G401 (cell line): ENCODE results near the gene CREB3L4. TPM values are rescaled to one million over a fixed set of nuclear protein-coding genes. Genes with fewer than 3 reads are reported as not detected.

Experiments used
- DNase-seq: peaks from one replicate; pipeline ENCODE4 v3.0.0-alpha.2; 2015; ENCODE audit warnings: low spot score
- in situ Hi-C: cut with HindIII; loops from 2 replicates; pipeline ENCODE4 v1.10.0; 2016; ENCODE audit warnings: low sequenced_read_pairs, mixed read lengths
- total RNA-seq: library from RNA; depleted of rRNA; stranded (reverse); fragments of >200 nt; shearing (Covaris generic); gene quantifications from 2 replicates; pipeline ENCODE4 v1.2.3, GENCODE V29; 2014; rRNA removed

The CREB3L4 gene, protein sequence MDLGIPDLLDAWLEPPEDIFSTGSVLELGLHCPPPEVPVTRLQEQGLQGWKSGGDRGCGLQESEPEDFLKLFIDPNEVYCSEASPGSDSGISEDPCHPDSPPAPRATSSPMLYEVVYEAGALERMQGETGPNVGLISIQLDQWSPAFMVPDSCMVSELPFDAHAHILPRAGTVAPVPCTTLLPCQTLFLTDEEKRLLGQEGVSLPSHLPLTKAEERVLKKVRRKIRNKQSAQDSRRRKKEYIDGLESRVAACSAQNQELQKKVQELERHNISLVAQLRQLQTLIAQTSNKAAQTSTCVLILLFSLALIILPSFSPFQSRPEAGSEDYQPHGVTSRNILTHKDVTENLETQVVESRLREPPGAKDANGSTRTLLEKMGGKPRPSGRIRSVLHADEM
- total RNA-seq: 12.0 and 13.4 TPM in 2 replicates

DNA sequence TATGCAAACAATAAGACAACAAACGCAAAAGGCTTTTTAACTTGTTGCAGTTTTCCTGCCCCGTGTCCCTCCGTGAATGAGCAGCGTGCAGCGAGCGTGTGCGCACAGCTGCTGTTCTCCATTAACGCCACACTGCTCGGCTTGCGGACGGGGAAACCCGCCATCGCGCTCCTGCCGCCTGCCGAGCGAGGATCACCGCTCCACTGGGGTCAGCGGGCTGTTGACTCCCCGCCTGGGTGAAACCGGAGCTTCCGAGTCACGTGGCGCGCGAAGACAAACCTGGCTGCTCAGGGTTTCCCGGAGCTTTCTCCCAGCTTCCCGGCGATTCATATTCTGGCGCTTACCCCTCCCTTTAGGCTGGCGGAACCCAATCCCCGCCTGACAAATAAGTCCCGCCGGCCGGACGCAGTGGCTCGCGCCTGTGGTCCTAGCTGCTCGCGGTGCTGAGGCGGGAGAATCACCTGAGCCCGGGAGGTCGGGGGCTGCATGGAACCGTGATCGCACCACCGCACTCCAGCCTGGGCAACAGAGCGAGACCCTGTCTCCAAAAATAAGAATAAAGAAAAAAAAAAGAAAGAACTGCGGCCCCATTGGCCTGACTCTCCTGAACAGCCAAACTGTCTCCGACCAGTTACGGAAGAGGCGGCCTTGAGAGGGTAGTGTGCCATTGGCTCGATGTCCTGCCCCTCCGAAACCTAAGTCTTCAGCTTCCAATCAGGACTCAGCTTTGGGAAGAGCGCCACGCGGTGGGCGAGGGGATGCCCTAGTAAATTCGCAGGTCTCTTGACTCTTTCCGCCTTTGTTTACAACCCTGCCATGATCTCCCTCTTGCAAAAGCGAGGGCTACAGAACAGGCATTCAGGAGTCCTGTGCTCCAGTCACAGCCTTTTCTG, at the start of gene CREB3L4:
TSS of gene CREB3L4 (plus strand) at position 796 of the 893 bp plus-strand sequence. CDS start 624 bp downstream, outside the sequence.
- in situ Hi-C loops: no loop called here
- DNase-seq: peak; percentile 99

DNA sequence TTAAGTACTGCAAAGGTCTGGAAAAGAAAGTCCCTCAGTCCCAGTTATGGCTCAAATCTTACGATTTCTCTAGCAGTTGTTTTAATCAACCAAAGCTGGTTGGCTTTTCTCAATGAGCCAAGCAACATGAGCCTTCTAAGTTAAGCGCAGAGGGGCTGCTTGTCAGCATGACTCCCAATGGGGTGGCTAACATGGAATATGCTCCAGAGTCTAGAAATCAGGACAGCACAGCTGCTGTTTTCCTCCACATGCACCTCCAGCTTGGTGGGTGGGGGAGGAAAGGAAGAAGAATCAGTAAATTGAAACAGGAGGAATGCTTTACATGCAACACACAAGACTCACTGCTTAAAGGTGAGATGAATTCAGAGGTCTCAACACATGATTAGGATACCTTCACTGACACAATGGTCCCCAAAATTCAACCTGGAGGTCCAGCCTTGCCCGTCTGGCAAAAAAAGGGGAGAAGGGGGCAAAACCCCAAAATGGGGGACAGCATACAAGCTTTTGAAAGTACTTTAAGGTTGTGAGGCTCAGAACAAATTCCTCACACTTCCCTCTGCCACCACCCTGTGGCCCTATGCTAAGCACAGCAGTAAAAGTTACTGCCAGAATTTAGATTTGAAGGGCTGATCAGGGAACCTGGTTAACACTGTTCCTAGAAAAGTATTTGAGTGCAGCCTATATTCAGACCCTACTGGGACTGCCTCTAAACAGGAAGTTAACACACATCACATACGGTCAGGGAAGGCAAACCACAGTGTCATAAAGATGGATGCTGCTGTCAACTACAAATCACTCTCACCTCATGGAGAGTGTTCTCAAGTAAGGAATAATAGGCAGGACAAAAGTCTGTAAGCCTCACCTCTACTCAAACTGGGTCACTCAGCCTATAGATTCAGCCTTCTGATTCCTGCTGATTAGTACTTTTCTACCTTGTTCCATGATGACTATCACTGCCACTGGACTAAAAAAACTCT, 47.5 kb upstream of the CREB3L4 start:
- in situ Hi-C loops: no loop called here
- no peak for DNase-seq

DNA sequence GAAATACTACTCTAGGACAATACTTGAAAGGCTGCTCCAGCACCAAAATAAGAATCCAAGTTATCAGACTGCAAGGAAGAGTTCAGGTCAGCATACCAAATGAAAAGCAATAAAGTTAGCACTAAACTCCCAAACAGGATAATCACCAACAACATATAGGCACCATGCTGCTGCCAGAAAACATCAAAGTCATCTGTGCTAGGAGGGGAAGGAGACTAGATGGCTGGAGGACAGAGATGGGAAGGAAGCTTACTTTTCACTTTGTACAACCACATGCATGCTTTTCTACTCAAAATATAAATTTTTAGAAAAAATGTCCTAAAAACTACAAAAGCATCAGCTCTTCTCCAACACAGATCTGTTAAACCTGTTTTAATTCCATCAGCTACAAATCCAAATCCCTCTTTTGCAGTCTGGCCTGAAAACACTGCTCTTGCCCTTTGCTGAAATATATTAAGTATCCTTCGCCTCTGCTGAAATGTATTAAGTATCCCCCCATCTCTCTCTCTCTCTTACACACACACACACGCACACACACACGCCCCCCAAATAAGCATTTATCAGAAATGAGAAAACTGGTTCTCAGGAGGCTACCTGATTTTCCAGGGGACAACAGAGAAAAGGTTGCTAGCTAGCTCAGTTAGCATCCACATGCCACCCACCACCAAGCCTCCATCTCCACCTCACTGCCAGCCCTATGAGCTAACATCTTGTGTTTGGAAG, 46.5 kb upstream of the CREB3L4 start:
- no peak for DNase-seq
- in situ Hi-C loops: no loop called here

DNA sequence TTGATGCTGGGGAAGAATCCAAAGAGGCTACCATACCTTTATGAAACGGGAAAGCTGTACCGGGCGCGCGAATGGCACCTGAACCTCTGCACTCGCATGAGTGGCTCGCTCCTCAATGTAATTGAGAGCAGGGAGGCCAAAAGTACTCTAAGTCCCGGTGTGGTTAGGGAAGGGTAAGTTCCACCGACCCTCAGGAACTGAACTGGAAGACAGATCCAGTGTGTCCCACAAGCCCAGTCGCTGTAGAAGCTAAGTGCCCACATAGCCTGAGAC, 46.0 kb upstream of the CREB3L4 start:
- peak; percentile 29 for DNase-seq
- in situ Hi-C loops: no loop called here

DNA sequence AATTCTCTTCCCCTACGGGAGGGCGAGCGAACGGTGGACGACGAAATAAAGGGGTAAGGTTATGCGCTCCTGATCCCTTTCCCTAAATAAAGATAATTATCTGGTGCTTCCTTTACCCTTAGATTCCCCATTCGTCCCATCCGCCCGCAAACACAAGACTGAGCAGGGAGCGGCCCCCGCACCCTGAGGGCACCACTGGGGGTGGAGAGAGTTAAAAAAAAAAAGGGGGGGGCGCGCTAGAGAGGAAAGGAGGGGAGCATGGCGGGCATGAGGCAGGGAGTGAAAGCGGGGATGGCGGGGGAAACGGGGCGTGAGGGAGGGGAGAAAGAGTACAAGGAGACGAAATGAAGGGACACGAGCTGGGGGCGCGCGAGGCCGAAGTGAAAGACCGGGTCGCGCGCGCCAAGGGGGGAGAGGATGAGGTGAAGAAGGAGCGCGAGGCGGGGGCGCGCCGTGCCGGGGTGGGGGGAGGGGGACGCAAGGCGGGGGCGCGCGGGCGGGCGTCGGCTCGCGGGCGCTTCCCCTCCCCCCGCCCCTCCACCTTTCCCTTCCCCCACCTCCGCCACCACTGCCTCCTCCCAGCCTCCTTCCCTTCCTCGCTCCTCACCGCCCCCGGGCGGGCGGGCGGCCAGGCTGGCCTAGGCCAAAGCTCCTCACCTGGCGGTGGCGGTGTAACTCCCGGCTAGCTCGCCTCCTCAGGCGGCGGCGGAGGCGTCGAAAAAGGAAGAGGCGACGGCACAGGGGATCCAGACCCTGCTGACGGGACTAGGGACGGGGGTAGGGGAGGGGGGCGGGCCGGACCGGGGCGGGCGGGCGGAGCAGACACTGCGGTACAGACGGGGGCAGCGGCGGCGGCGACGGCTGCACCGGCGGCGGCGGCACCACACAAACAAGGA, 45.4 kb upstream of the CREB3L4 start:
- in situ Hi-C loops: no loop called here
- peak; percentile 27 for DNase-seq

DNA sequence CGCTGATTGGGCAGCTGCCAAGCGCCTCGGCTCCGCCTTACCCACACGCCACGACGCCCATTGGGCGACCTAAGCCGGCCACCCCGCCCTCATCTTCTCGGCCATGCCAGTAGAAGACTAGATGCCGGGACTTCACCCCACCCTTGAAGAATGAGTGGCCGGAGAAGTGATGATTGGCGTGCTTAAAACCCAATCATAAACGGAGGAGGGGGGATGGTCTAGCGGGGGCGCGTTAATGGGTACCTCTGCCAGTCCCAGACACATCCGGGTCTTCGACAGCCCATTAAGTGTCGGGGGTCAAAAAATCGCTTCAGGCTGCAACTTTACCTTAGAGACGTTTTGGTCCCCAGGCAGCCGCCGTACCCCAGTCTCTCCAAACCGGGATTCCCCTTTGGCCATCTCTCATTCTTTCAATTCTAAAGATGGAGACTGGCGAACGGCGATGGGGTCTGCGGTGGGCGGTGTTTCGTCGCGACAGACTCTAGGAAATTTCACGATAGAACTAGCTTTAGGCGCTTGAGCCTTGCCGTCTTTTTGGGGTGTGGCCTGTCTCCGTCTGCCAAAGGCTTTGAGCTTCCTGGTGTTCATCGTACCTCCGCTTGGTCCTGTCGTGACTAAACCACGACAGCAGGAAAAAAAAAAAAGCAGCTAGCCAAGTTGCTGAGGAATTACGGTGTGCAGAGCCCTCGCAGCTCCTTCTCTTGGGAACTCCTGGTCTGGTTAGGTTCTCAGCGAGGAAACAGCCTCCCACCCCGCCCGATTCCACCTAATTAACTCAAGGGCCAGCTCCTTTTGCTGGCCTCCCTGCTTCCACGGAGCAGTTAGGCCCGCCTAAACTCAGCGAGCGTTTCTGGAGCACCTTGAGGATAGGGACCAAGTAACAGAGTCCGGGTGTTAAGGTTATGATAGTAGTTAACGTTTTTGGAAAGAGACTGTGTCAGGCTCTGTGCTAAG, 44.5 kb upstream of the CREB3L4 start, which contains the start of gene GATAD2B:
TSS of gene GATAD2B (minus strand) at position 1 of the 954 bp plus-strand sequence. CDS start 94,625 bp downstream, outside the sequence.
- in situ Hi-C loops: no loop called here
- peak; percentile 100 for DNase-seq

DNA sequence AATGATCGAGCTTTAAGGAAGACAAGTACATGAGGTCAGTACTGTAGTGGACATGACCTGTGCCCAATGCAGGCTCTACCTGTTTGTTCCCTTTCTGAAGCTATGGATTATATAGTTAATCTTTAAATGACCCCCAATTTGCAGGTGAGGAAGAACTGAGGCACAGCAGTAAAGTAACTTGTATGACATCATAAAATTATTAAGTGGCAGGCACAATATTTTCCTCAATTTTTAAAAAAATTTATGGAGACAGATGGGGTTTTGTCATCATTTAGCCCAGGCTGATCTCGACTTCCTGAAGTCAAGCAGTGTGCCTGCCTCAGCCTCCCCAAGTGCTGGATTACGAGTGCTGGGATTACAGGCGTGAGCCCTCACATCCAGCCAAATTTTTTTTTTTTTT, 41.3 kb upstream of the CREB3L4 start:
- in situ Hi-C loops: loop anchor here (25.0 kb wide), 1 partner anchor 114 kb away; no protein-coding TSS in a partner anchor
- DNase-seq: no peak

DNA sequence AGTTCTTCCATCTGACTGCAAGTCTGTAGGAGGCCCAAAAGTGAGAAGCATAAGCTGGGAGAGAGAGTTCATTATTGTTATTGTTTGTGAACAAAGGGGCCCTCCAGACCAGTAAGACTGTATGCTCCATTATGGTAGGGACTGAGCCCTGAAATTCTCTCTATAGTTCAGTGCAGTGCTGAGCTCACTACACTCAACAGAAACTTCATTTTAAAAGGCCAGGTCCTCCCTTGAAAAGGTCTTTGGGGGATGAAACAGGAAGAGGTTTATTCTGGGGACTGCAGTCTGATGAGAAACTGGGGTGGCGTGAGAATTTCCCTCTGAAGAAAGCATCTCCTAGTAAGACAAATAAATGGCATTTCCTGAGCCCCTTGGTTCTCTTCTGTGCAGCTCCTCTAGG, 39.5 kb upstream of the CREB3L4 start:
- in situ Hi-C loops: loop anchor here (25.0 kb wide), 1 partner anchor 116 kb away; no protein-coding TSS in a partner anchor
- no peak for DNase-seq

DNA sequence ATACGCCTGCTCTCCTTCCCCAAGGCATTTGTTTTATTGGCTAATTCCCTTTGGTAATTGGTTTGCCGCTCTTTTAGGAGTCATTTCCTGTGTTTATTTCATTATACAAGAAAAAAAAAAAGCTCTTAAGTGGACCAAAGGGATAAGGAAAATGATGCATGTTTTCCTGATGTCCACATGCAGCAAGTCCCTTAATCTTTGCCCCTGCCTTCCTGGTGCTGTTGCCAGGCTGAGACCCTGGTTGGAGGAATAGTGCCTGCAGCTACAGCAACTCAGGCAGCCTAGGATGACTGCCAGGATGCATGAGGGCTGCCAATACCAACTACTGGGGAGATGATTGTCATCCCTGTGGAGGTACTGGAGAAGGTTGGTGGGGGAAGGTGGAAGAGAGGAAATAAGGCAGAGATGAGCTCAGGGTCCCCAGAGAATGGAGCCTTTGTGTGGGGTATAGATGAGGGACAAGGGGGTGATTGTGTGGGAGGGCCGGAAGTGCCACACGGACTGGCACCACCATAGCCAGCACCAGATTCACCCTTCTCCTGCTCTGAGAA, 38.8 kb upstream of the CREB3L4 start:
- no peak for DNase-seq
- in situ Hi-C loops: loop anchor here (25.0 kb wide), 1 partner anchor 117 kb away; no protein-coding TSS in a partner anchor

DNA sequence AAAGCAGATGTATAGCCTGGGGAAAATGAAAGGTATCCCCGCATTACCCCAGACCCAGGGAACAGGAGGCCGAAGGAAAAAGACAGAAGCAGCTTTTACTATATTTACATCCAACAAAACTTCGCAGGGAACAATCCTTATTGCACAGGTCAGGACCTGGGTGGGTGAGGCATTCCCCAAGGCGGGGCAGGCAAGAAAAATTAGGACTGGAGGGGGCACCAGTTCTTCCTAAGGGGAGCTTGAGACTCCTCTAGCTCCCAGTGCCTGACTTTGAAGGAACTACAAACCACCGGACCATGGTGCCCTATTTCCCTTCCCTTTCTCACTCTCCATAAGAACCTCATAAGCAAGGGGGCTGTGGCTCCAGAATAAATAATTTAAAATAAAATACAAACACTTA, 38.3 kb upstream of the CREB3L4 start:
- in situ Hi-C loops: loop anchor here (25.0 kb wide), 1 partner anchor 117 kb away; no protein-coding TSS in a partner anchor

DNA sequence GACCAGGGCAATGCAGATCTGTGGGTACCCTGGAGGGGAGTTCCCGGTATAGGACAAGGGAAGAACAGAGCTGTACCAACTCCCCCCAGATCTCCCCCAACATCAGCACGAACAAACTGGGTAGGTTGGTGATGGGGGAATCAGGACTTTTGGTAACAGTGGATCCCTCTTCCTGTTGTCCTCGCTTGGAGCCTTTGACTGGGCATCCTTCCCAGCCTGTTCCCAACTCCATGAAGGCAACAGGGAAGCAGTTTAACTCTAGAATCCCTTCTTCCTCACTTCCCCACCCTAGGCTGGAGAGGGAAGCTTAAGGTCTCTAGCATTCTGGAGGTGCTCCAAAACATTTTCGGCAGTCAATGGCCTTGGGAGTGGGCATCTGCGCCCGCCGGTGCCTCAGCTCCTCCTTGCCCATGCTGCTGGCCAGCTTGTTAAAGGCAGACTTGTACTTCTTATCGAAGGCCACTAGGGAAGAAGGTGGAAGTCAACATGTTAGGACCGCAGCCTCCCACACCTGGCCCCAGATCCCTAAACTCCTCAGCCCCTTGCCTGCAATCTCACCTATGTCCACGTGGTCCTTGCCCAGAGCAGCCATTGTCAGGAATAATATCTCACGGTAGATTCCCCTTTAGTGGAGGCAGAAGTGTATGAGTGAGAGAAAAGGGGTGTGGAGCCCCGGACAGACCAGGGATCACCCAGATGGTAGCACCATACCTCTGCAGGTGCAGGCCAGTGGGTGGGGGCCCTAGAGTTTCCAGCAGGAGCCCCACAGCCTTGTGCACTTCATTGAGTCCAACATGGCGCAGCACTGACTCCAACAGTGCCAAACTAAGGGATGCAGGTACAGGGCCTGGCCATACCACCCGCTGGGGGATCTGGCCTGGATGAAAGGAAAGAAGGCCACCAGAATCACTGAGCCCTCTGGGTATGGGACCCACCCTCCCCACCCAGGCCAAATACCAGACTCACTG, 37.4 kb upstream of the CREB3L4 start:
- in situ Hi-C loops: loop anchor here (25.0 kb wide), 1 partner anchor 118 kb away; no protein-coding TSS in a partner anchor
- no peak for DNase-seq

More for the DNA sequence above, 38.3 kb upstream of the CREB3L4 start:
- DNase-seq: no peak

DNA sequence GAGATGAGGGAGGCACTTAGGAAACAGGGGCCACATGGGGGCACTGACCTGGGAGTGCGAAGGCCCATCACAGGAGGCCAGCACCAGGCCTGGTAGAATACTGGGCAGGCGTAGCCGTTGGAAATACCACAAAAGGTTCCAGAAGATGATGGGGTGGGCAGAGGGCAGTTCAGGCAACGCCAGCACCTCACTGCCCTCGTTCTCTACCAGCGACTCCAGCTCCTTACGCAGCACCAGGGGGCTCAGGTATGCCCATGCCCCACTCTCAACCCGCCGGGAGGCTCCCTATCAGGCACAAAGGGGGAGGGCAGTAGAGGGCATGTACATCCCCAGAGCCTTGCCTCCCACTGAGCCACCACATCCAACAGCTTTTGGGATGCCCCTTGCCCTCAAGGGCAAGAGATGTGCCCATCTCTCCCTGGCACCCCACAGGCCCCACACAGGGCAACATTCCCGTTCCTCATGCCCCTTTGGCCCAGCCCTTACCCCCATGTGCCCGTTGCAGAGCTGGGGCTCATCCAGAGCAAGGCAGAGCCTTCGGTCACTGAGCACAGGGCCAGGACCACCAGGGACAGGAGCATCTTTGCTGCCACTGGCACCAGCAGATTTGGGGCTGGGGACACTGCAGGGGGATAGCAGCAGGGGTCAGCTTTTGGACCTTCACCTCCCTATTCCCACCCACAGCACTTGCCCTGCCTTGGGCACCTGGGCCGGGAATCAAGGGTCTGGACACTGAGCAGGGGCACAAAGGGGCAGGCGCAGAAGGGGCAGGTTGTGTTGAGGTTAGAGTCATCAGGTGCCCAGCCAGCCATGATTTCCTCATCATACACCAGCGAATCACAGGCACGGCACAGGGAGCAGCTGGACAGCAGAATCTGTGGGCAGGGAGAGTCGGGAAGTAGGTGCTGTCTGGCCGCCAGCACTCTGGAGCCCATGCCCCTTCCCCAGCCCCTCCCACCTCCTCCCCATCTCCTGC, 35.3 kb upstream of the CREB3L4 start:
- no peak for DNase-seq

DNA sequence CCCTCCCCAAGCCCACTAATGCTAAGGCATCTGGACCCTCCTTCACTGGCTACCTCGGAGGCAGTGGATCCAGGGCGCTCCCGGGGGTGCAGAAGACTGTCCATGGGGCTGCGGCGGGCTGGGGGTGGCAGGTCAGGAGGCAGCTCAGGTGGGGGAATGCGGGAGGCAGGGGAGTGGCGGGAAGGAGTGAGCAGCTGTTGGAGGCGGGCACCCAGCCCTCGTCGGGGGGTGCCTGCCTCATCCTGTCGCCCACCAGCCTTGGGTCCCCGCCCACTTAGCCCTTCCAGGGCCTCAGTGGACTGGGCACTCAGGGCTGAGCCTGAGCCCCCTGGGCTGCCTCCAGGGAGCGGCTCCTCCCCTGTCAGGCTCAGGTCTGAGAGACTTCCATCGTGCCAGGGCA, 34.3 kb upstream of the CREB3L4 start:
- in situ Hi-C loops: loop anchor here (25.0 kb wide), 1 partner anchor 121 kb away; no protein-coding TSS in a partner anchor

More for the DNA sequence above, 35.3 kb upstream of the CREB3L4 start:
- in situ Hi-C loops: loop anchor here (25.0 kb wide), 1 partner anchor 120 kb away; no protein-coding TSS in a partner anchor

More for the DNA sequence above, 34.3 kb upstream of the CREB3L4 start:
- no peak for DNase-seq
